Activated CD8-positive, alpha-beta memory T cell treated with anti-CD3 and anti-CD28 coated beads for 36 hours (primary cell): ENCODE data around the gene DNM3. TPM values are rescaled to one million over a fixed set of nuclear protein-coding genes. Genes with fewer than 3 reads are reported as not detected.

Experiments
- CTCF ChIA-PET: fragments of 350-600 bp; sonication (Branson Sonifier 250); formaldehyde crosslinking; loops from one replicate; lab custom pipeline; 2021; ENCODE audit warnings: antibody characterized with exemption; lab: Charles Lee
- POLR2A ChIA-PET: fragments of 350-600 bp; sonication (Branson Sonifier 250); formaldehyde crosslinking; loops from one replicate; lab custom pipeline; 2021; ENCODE audit warnings: antibody characterized with exemption; lab: Charles Lee
- total RNA-seq, 2 experiments: library from RNA; stranded (reverse); gene quantifications; one replicate each; pipeline ENCODE4 v1.2.3, GENCODE V29; 2021

DNM3 gene
- under 1 TPM; 0.57 to 0.78 TPM for total RNA-seq

- ChIA-PET CTCF (no interaction called here), POLR2A (interaction anchor here (0.5 to 0.7 kb wide), 3 partner anchors 42 to 99 kb away, joined by 3 to 4 read pairs (median 3); partner anchors contain the start of gene VAMP4)
These were observed at the start of gene DNM3 for GRCh38 chr1:171841050-171841910. TSS of gene DNM3 (plus strand) at chr1:171841498. CDS start at chr1:171841657, 159 bp downstream.

- POLR2A ChIA-PET = no interaction called here
- CTCF ChIA-PET = interaction anchor here (0.5 to 1.2 kb wide), 2 partner anchors 148 to 1943 kb away, joined by 3 read pairs; no protein-coding TSS in a partner anchor
These were observed 48.5 kb upstream of the DNM3 start for GRCh38 chr1:171792656-171793369.

GRCh38 chr1:171793636-171794035, 47.7 kb upstream of the DNM3 start:
- ChIA-PET CTCF (interaction anchor here (1.2 kb wide), 1 partner anchor 149 kb away, joined by 3 read pairs; no protein-coding TSS in a partner anchor), POLR2A (no interaction called here)

- ChIA-PET CTCF (interaction anchor here (0.7 to 1.2 kb wide), 2 partner anchors 33 to 149 kb away, joined by 3 read pairs; no protein-coding TSS in a partner anchor), POLR2A (interaction anchor here (0.7 kb wide), 1 partner anchor 48 kb away, joined by 3 read pairs; no protein-coding TSS in a partner anchor)
These were observed 47.2 kb upstream of the DNM3 start for GRCh38 chr1:171794085-171794484.

GRCh38 chr1:171796592-171796991, 44.7 kb upstream of the DNM3 start:
- CTCF ChIA-PET = no interaction called here
- POLR2A ChIA-PET = no interaction called here

DNA sequence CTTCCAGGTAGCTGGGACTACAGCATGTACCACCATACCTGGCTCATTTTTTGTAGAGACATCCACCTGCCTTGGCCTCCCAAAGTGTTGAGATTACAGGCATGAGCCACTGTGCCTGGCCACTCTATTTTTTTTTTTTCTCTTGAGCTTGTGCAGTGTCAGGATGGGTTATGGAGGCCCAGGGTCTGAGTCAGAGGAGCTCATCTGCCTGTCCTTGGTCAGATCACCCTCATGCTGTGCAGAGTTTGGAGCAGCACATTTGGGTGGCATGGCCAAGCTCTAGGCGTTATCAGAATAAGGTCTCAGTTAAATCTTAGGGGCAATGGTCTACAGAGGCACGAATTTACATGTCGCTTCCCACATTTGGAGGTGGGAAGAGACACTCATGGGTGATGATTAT, 43.0 kb upstream of the DNM3 start:
- POLR2A ChIA-PET = no interaction called here

DNA sequence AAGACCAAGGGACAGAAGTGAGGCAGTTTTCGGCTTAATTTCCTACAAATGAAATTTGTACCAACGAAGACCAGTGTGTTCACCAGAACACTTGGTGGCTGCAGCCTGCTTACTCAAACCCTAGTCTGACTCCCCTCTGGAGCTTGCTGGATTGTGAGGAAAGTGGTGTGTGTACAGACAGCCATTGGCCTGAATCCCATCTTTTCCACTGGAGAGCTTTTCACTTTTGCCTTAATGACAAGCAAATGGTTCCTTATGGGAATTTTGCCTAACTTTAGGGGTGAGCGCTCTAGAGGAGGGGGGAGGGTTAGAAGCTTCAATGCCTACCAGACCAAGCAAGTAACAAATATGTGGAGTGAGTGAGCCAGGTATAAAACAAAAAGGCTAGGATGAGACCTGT, 42.5 kb upstream of the DNM3 start:
- CTCF ChIA-PET = no interaction called here
- POLR2A ChIA-PET = interaction anchor here (1.0 kb wide), 1 partner anchor 43 kb away, joined by 3 read pairs; the partner anchor contains the start of gene DNM3

More for the DNA sequence above, 43.0 kb upstream of the DNM3 start:
- CTCF ChIA-PET = no interaction called here

GRCh38 chr1:171799166-171799565, 42.1 kb upstream of the DNM3 start:
- ChIA-PET POLR2A (interaction anchor here (1.0 kb wide), 1 partner anchor 42 kb away, joined by 3 read pairs; the partner anchor contains the start of gene DNM3), CTCF (no interaction called here)

GRCh38 chr1:171799698-171800097, 41.6 kb upstream of the DNM3 start:
- POLR2A ChIA-PET = interaction anchor here (1.0 kb wide), 1 partner anchor 42 kb away, joined by 3 read pairs; the partner anchor contains the start of gene DNM3

GRCh38 chr1:171800342-171800741, 41.0 kb upstream of the DNM3 start:
- ChIA-PET POLR2A (no interaction called here), CTCF (interaction anchor here (0.7 to 1.3 kb wide), 3 partner anchors 183 to 400 kb away, joined by 3 to 4 read pairs (median 3); no protein-coding TSS in a partner anchor)

More at GRCh38 chr1:171799698-171800097, 41.6 kb upstream of the DNM3 start:
- CTCF ChIA-PET = interaction anchor here (0.7 kb wide), 1 partner anchor 401 kb away, joined by 3 read pairs; no protein-coding TSS in a partner anchor

DNA sequence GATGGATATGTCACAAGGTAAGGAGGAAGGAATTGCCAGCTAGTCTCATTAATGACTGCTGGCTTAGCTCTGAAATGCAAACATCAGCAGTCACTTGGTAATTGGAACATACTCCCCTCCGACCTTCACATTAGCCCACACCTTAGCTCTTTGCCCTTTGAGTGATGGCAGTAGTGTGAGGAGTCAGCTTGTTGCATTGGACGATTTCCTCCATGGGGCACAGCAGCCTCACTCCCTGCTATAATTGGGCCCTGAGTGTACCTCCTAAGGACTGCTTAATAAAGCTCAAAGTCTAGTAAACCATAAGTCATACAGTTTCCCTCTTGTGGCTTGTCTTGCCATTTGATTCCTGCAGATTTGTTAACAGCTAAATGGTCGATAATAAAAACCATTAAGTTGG, 40.4 kb upstream of the DNM3 start:
- ChIA-PET POLR2A (no interaction called here), CTCF (interaction anchor here (0.6 to 1.3 kb wide), 3 partner anchors 183 to 313 kb away, joined by 3 to 4 read pairs (median 4); no protein-coding TSS in a partner anchor)

DNA sequence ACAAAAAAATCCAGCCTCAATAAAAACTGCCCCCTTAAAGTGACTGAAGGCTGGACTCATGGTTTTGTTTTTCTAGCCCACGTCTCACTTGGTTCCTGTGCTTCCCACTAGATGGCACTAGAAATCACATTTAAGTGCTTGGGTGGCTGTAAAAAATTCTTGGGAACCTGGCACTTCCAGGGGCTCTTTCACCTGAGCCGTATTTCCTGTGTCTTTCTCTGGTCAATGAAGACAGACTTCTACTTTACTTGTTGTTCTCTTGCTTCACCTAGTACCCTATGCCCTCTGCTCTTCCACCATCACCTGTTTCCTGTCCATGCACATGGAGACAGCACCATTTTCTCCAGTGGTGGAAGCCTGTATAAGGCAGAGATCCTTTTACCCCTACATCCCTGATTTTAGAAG, 39.8 kb upstream of the DNM3 start:
- ChIA-PET CTCF (interaction anchor here (0.7 to 1.4 kb wide), 5 partner anchors 9 to 184 kb away, joined by 3 to 7 read pairs (median 3); no protein-coding TSS in a partner anchor), POLR2A (no interaction called here)

GRCh38 chr1:171802207-171802606, 39.1 kb upstream of the DNM3 start:
- CTCF ChIA-PET = interaction anchor here (0.7 to 1.4 kb wide), 5 partner anchors 8 to 183 kb away, joined by 3 to 7 read pairs (median 3); no protein-coding TSS in a partner anchor
- POLR2A ChIA-PET = no interaction called here

DNA sequence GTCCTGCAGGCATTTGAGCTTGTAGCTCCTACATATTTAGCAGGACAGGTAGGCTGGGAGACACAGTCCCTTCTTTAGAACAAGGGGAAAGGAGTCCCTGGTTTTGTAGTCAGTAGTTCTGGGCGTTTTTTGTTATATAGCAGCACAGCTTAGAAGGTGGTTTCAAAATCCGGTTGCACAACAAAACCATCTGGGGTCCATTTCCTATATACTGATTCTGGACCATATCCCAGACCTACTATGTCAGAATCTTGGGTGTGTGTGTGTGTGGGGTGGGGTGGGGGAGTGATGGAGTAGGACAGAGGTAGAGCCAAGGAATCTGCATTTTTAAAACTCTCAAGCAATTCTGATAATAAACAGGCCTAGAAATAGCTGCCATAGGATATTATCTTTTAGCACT, 38.3 kb upstream of the DNM3 start:
- POLR2A ChIA-PET = no interaction called here
- CTCF ChIA-PET = interaction anchor here (1.4 kb wide), 1 partner anchor 14 kb away, joined by 7 read pairs; no protein-coding TSS in a partner anchor

GRCh38 chr1:171803461-171804022, 37.8 kb upstream of the DNM3 start:
- CTCF ChIA-PET = interaction anchor here (0.6 kb wide), 1 partner anchor 31 kb away, joined by 4 read pairs; no protein-coding TSS in a partner anchor
- POLR2A ChIA-PET = no interaction called here

GRCh38 chr1:171805395-171806115, 35.7 kb upstream of the DNM3 start:
- POLR2A ChIA-PET = no interaction called here
- CTCF ChIA-PET = no interaction called here

DNA sequence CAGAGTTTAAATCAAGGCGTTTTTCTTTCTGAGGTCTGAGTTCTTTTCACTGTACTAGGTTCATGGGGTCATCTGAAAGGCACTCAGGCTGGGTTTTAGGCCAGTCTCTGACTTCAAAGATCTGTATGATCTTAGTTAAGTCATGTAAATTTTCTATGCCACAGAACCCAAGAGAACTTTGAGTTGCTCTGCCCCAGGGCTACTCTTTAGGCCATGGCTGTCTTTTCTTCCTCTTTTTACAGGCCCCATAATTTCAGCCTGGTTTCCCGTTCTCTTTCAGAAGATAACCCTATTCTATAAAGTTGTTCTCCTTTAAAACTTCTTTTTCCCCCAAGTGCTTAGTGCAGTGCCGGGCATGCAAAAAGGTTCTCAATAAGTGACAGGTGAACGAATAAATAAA, 33.7 kb upstream of the DNM3 start:
- ChIA-PET CTCF (interaction anchor here (0.7 kb wide), 1 partner anchor 35 kb away, joined by 3 read pairs; no protein-coding TSS in a partner anchor), POLR2A (interaction anchor here (0.7 kb wide), 1 partner anchor 154 kb away, joined by 10 read pairs; no protein-coding TSS in a partner anchor)

GRCh38 chr1:171809834-171810233, 31.5 kb upstream of the DNM3 start:
- ChIA-PET CTCF (interaction anchor here (1.2 kb wide), 1 partner anchor 8 kb away, joined by 3 read pairs; no protein-coding TSS in a partner anchor), POLR2A (no interaction called here)
